ENCODE results near the gene AGO1. TPM values are rescaled to one million over a fixed set of nuclear protein-coding genes. Genes with fewer than 3 reads are reported as not detected.

Gene AGO1
- total RNA-seq, 1 experiment from 2014 or later: 28.9 TPM

DNA sequence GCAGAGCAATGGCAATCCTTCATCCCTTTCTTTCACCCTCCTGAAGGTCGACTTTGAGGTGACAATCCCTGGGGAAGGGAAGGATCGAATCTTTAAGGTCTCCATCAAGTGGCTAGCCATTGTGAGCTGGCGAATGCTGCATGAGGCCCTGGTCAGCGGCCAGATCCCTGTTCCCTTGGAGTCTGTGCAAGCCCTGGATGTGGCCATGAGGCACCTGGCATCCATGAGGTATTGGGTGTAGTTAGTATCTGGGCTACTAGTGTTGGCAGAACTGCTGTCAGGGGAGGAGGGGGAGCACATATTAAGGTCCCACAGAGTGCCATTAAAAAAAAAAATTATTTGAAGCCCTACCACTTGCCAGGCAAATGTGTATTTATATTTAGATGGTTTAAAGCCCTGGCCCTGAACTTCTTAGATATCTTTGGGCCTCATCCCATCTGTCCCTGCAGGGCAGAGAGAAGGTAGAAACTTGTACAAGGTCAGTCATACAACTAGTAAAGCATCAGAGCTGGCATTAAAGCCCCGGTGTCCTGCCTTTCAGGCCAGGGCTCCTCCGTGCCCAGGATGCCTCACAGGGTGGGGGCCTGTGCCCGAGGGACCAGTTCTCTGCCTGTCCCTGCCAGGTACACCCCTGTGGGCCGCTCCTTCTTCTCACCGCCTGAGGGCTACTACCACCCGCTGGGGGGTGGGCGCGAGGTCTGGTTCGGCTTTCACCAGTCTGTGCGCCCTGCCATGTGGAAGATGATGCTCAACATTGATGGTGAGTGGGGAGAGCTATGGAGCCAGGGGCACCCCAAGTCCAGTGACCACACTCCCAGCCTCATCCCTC, 10.3 kb downstream of the AGO1 start:
- POLR2A ChIA-PET: no interaction called here

DNA sequence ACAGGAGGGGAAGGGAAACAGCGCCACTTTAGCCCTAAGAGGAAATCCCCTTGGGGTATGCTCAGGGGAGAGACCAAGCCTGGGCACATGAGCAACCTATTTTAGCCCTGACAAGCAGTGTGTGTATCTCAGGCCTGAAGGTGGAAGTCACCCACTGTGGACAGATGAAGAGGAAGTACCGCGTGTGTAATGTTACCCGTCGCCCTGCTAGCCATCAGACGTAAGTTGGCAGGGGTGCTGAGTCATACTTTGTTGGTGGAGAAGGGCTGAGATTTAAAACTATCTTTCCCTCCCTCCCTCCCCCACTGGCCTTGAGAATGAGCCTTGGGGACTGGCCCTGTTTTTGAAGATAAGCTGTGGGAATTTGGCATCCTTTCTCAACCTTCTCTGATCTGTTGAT, 11.2 kb downstream of the AGO1 start:
- Histone ChIP-seq H3K4me1 (no peaks in the 10 kb centered on the region), H3K4me3 (ENCODE audit: low read depth, low read length) (no peak overlapping the region), H3K36me3 (ENCODE audit: control insufficient read depth, insufficient read depth, low read length) (no peaks in the 10 kb centered on the region), H3K27me3 (replicated peaks; ENCODE audit: control insufficient read depth, insufficient read depth, low read length) (no peaks in the 10 kb centered on the region), H3K9me3 (no peaks in the 10 kb centered on the region)
- H3K4me3 Mint-ChIP-seq (ENCODE audit: unreplicated experiment): no peak overlapping the region
- CTCF ChIA-PET: no interaction called here
- no peak overlapping the region for H3K27ac Mint-ChIP-seq (ENCODE audit: unreplicated experiment)
- no peaks in the 10 kb centered on the region for H3K9me3 Mint-ChIP-seq (ENCODE audit: unreplicated experiment)
- peaks cover 14% of the 10 kb centered on the region for H3K36me3 Mint-ChIP-seq (ENCODE audit: insufficient read depth, unreplicated experiment)
- intact Hi-C loops (cut with micrococcal nuclease; ENCODE audit: unreplicated experiment): no loop called here
- POLR2A ChIA-PET: no interaction called here
- H3K4me1 Mint-ChIP-seq (ENCODE audit: low read depth, unreplicated experiment): no peaks in the 10 kb centered on the region
- H3K27me3 Mint-ChIP-seq (ENCODE audit: insufficient read depth, unreplicated experiment): no peaks in the 10 kb centered on the region
- TF ChIP-seq, protein P1, sequence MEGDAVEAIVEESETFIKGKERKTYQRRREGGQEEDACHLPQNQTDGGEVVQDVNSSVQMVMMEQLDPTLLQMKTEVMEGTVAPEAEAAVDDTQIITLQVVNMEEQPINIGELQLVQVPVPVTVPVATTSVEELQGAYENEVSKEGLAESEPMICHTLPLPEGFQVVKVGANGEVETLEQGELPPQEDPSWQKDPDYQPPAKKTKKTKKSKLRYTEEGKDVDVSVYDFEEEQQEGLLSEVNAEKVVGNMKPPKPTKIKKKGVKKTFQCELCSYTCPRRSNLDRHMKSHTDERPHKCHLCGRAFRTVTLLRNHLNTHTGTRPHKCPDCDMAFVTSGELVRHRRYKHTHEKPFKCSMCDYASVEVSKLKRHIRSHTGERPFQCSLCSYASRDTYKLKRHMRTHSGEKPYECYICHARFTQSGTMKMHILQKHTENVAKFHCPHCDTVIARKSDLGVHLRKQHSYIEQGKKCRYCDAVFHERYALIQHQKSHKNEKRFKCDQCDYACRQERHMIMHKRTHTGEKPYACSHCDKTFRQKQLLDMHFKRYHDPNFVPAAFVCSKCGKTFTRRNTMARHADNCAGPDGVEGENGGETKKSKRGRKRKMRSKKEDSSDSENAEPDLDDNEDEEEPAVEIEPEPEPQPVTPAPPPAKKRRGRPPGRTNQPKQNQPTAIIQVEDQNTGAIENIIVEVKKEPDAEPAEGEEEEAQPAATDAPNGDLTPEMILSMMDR (IDR thresholded peaks at IDR 0.05; ENCODE audit: insufficient read depth in 1 of 2, low read depth in 1 of 2, low read length in 1 of 2, severe bottlenecking in 1 of 2, unreplicated experiment in 1 of 2): no peak
- no TSS peak for BruUV-seq (replicated peaks)
- DNase-seq: no peak

More for the DNA sequence above, 10.3 kb downstream of the AGO1 start:
- CTCF ChIA-PET: no interaction called here
- Histone ChIP-seq H3K36me3 (ENCODE audit: control insufficient read depth, insufficient read depth, low read length) (no peaks in the 10 kb centered on the region), H3K27me3 (replicated peaks; ENCODE audit: control insufficient read depth, insufficient read depth, low read length) (no peaks in the 10 kb centered on the region), H3K4me1 (no peaks in the 10 kb centered on the region), H3K9me3 (no peaks in the 10 kb centered on the region), H3K4me3 (ENCODE audit: low read depth, low read length) (no peak overlapping the region)
- no TSS peak for BruUV-seq (replicated peaks)
- H3K4me1 Mint-ChIP-seq (ENCODE audit: low read depth, unreplicated experiment): no peaks in the 10 kb centered on the region
- TF ChIP-seq, protein P1 (IDR thresholded peaks at IDR 0.05; ENCODE audit: insufficient read depth in 1 of 2, low read depth in 1 of 2, low read length in 1 of 2, severe bottlenecking in 1 of 2, unreplicated experiment in 1 of 2): no peak
- no peaks in the 10 kb centered on the region for H3K9me3 Mint-ChIP-seq (ENCODE audit: unreplicated experiment)
- H3K27ac Mint-ChIP-seq (ENCODE audit: unreplicated experiment): no peak overlapping the region
- no peaks in the 10 kb centered on the region for H3K27me3 Mint-ChIP-seq (ENCODE audit: insufficient read depth, unreplicated experiment)
- intact Hi-C loops (cut with micrococcal nuclease; ENCODE audit: unreplicated experiment): no loop called here
- peaks cover 21% of the 10 kb centered on the region for H3K36me3 Mint-ChIP-seq (ENCODE audit: insufficient read depth, unreplicated experiment)
- no peak overlapping the region for H3K4me3 Mint-ChIP-seq (ENCODE audit: unreplicated experiment)
- no peak for DNase-seq

DNA sequence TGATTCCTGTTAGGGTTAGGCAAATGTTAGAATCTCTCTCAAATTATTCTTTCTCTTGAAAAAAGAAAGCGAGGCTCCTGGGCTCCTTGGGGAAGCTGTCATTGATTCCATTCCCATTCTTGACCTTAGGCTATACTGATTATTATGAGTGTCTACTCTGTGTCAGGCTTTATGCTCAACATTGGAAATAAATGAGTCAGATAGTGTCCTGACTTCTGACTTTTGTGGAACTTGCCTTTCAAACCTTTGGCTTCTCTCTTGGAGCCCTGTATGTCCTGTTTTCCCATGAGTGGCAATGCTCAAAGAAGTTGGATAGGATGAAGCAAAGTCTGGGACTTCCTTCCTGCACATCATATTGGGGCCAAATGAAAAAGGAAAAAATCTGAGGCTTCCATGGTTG, 11.6 kb downstream of the AGO1 start:
- H3K27me3 ChIP-seq (replicated peaks; ENCODE audit: control insufficient read depth, insufficient read depth, low read length): no peaks in the 10 kb centered on the region
- Mint-ChIP-seq H3K27ac (ENCODE audit: unreplicated experiment) (no peak overlapping the region), H3K4me3 (ENCODE audit: unreplicated experiment) (no peak overlapping the region), H3K9me3 (ENCODE audit: unreplicated experiment) (no peaks in the 10 kb centered on the region), H3K4me1 (ENCODE audit: low read depth, unreplicated experiment) (no peaks in the 10 kb centered on the region), H3K36me3 (ENCODE audit: insufficient read depth, unreplicated experiment) (peaks cover 19% of the 10 kb centered on the region), H3K27me3 (ENCODE audit: insufficient read depth, unreplicated experiment) (no peaks in the 10 kb centered on the region)
- POLR2A ChIA-PET: no interaction called here
- H3K9me3 ChIP-seq: no peaks in the 10 kb centered on the region
- H3K4me1 ChIP-seq: no peaks in the 10 kb centered on the region
- no peak for DNase-seq
- CTCF ChIA-PET: no interaction called here
- intact Hi-C loops (cut with micrococcal nuclease; ENCODE audit: unreplicated experiment): no loop called here
- no peaks in the 10 kb centered on the region for H3K36me3 ChIP-seq (ENCODE audit: control insufficient read depth, insufficient read depth, low read length)
- H3K4me3 ChIP-seq (ENCODE audit: low read depth, low read length): no peak overlapping the region
- TF ChIP-seq, protein P1 (IDR thresholded peaks at IDR 0.05; ENCODE audit: insufficient read depth in 1 of 2, low read depth in 1 of 2, low read length in 1 of 2, severe bottlenecking in 1 of 2, unreplicated experiment in 1 of 2): no peak
- BruUV-seq (replicated peaks): no TSS peak

Data from Caco-2 (cell line).